ES-I3 (cell line): ENCODE data around the gene SPATA31D1.
"Not testable (repeated sequence)": the region's sequence is repeated elsewhere in the genome, so short reads cannot be mapped to it uniquely, and the experiment has no call there.

Experiments used
- H3K36me3 ChIP-seq: 2 replicates; pipeline ENCODE4 v1.6.1; 2013; ENCODE audit warnings: mild to moderate bottlenecking, low read length, control low read depth, moderate library complexity; ENCODE audit not compliant: insufficient read depth
- H3K4me1 ChIP-seq: 2 replicates; pipeline ENCODE4 v1.6.1; 2013; ENCODE audit warnings: mild to moderate bottlenecking, control low read depth, low read length; ENCODE audit not compliant: insufficient read depth
- H3K9ac ChIP-seq: 2 replicates; pipeline ENCODE4 v1.6.1; 2013; ENCODE audit warnings: low read depth, mild to moderate bottlenecking, low read length, moderate library complexity
- H3K9me3 ChIP-seq: 2 replicates; pipeline ENCODE4 v1.6.1; 2013; ENCODE audit warnings: mild to moderate bottlenecking, low read length, moderate library complexity; ENCODE audit not compliant: control insufficient read depth, insufficient read depth

Gene SPATA31D1

GRCh38 chr9:81988472-81988871, at the start of gene SPATA31D1:
TSS of gene SPATA31D1 (plus strand) at chr9:81988772. CDS start at chr9:81988819, 47 bp downstream.
- H3K9me3 ChIP-seq, H3K4me1 ChIP-seq, H3K36me3 ChIP-seq, H3K9ac ChIP-seq: not testable (repeated sequence)

GRCh38 chr9:81943393-81943792, 45.2 kb upstream of the SPATA31D1 start, which contains the start of gene SPATA31D3:
TSS of gene SPATA31D3 (plus strand) at chr9:81943500. CDS start at chr9:81943586, 86 bp downstream.
- H3K9ac ChIP-seq, H3K4me1 ChIP-seq, H3K9me3 ChIP-seq, H3K36me3 ChIP-seq: not testable (repeated sequence)

- not testable (repeated sequence) for H3K9me3 ChIP-seq, H3K9ac ChIP-seq, H3K4me1 ChIP-seq, H3K36me3 ChIP-seq
Observed at GRCh38 chr9:81948650-81949049, 39.9 kb upstream of the SPATA31D1 start.

GRCh38 chr9:81953096-81953495, 35.5 kb upstream of the SPATA31D1 start:
- H3K36me3 ChIP-seq, result no peaks in the 10 kb centered on the region
- H3K9me3 ChIP-seq, result peaks cover 12% of the 10 kb centered on the region
- no peaks in the 10 kb centered on the region for H3K4me1 ChIP-seq
- no peak overlapping the region for H3K9ac ChIP-seq

GRCh38 chr9:81955625-81956024, 32.9 kb upstream of the SPATA31D1 start:
- H3K9ac ChIP-seq, result no peak overlapping the region
- H3K4me1 ChIP-seq, result no peaks in the 10 kb centered on the region
- H3K36me3 ChIP-seq, result no peaks in the 10 kb centered on the region
- H3K9me3 ChIP-seq, result peaks cover 12% of the 10 kb centered on the region

- H3K9ac ChIP-seq, result no peak overlapping the region
- no peaks in the 10 kb centered on the region for H3K4me1 ChIP-seq
- peaks cover 2% of the 10 kb centered on the region; the same call in 1 of the 2 replicates for H3K9me3 ChIP-seq
- H3K36me3 ChIP-seq, result no peaks in the 10 kb centered on the region
Observed at GRCh38 chr9:81964218-81965171, 24.1 kb upstream of the SPATA31D1 start.

GRCh38 chr9:81968026-81968425, 20.5 kb upstream of the SPATA31D1 start:
- H3K9ac ChIP-seq, result no peak overlapping the region
- no peaks in the 10 kb centered on the region for H3K4me1 ChIP-seq
- H3K9me3 ChIP-seq, result peaks cover 2% of the 10 kb centered on the region; the same call in 1 of the 2 replicates
- no peaks in the 10 kb centered on the region for H3K36me3 ChIP-seq

GRCh38 chr9:81969971-81970370, 18.6 kb upstream of the SPATA31D1 start:
- Histone ChIP-seq H3K9me3 (peaks cover 2% of the 10 kb centered on the region; the same call in 1 of the 2 replicates), H3K36me3 (no peaks in the 10 kb centered on the region), H3K4me1 (no peaks in the 10 kb centered on the region), H3K9ac (no peak overlapping the region)

GRCh38 chr9:81971727-81972126, 16.8 kb upstream of the SPATA31D1 start:
- H3K9me3 ChIP-seq, result no peaks in the 10 kb centered on the region
- no peaks in the 10 kb centered on the region for H3K36me3 ChIP-seq
- H3K4me1 ChIP-seq, result no peaks in the 10 kb centered on the region
- no peak overlapping the region for H3K9ac ChIP-seq

GRCh38 chr9:81974764-81975163, 13.8 kb upstream of the SPATA31D1 start:
- no peaks in the 10 kb centered on the region for H3K4me1 ChIP-seq
- H3K9ac ChIP-seq, result no peak overlapping the region
- no peaks in the 10 kb centered on the region for H3K36me3 ChIP-seq
- H3K9me3 ChIP-seq, result no peaks in the 10 kb centered on the region

GRCh38 chr9:81976351-81976750, 12.2 kb upstream of the SPATA31D1 start:
- Histone ChIP-seq H3K4me1 (no peaks in the 10 kb centered on the region), H3K9ac (no peak overlapping the region), H3K36me3 (no peaks in the 10 kb centered on the region), H3K9me3 (no peaks in the 10 kb centered on the region)

GRCh38 chr9:81979196-81979595, 9.4 kb upstream of the SPATA31D1 start:
- Histone ChIP-seq H3K36me3 (no peaks in the 10 kb centered on the region), H3K9ac (no peak overlapping the region), H3K4me1 (no peaks in the 10 kb centered on the region), H3K9me3 (no peaks in the 10 kb centered on the region)

- Histone ChIP-seq H3K9me3 (no peaks in the 10 kb centered on the region), H3K9ac (no peak overlapping the region), H3K4me1 (0 out of 2 replicates have a peak, but pooled peaks cover 5% of the 10 kb centered on the region), H3K36me3 (no peaks in the 10 kb centered on the region)
Observed at GRCh38 chr9:81980568-81980967, 8.0 kb upstream of the SPATA31D1 start.

- Histone ChIP-seq H3K9me3 (no peaks in the 10 kb centered on the region), H3K9ac (no peak overlapping the region), H3K4me1 (0 out of 2 replicates have a peak, but pooled peaks cover 5% of the 10 kb centered on the region), H3K36me3 (no peaks in the 10 kb centered on the region)
Observed at GRCh38 chr9:81981883-81982282, 6.7 kb upstream of the SPATA31D1 start.

GRCh38 chr9:81984928-81985327, 3.6 kb upstream of the SPATA31D1 start:
- Histone ChIP-seq H3K9me3 (no peaks in the 10 kb centered on the region), H3K4me1 (0 out of 2 replicates have a peak, but pooled peaks cover 5% of the 10 kb centered on the region), H3K9ac (no peak overlapping the region), H3K36me3 (no peaks in the 10 kb centered on the region)
